Measurements from ENCODE around the gene RAD21L1. TPM values are rescaled to one million over a fixed set of nuclear protein-coding genes. Genes with fewer than 3 reads are reported as not detected.

The RAD21L1 gene
- total and polyA plus RNA-seq, 4 donors, result not detected

DNA sequence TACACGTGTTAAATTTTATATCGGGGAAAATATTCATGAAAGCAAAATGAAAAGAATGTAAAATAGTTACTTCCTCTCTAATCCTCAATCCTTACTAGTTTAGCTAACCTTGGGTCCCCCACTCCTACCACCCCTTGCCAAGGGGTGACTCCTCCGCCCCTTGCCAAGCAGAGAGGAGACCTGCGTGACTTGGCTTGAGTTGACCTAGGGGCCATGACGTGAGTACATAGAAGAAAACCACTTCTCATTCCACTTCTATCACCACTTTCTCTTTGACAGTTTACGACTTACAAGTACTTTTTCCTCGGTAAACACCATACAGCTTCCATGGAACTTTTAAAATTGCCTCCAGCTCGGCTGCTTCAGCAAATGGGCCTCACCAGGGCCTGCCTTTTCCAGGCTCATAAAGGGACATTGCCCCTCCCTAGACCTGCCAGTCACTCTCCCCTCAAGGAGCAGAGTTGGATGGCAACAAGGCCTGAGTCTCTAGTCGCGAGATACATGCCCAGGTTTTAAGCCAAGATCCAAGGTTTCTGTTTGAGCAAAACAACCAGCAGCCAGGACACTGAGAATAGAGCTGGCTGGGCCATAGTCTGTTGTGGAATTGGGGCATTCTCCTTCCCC, 73.2 kb downstream of the RAD21L1 start:
- DNase-seq, result no peak
- intact Hi-C loops (cut with DNase I), result no loop called here
- H3K27ac ChIP-seq (ENCODE audit: low read depth in 1 of 2, low read length in 2 of 2), result no peak overlapping the region
- H3K36me3 ChIP-seq (ENCODE audit: control insufficient read depth in 1 of 2, insufficient read depth in 2 of 2, low read length in 1 of 2), result no peaks in the 10 kb centered on the region
- no peak overlapping the region for H3K4me3 ChIP-seq (ENCODE audit: low read length in 2 of 2)
- H3K9me3 ChIP-seq (ENCODE audit: control insufficient read depth, low read length), result no peaks in the 10 kb centered on the region
- 79 to 84% methylated on average over 10 of the region's 10 CpGs for WGBS, 2 donors
- no peaks in the 10 kb centered on the region for H3K27me3 ChIP-seq (ENCODE audit: control insufficient read depth in 1 of 2, insufficient read depth in 2 of 2, low read length in 1 of 2)
- no peak for ATAC-seq (ENCODE audit: low FRiP score)
- no peaks in the 10 kb centered on the region for H3K4me1 ChIP-seq (ENCODE audit: control insufficient read depth in 1 of 2, insufficient read depth in 2 of 2, low read length in 2 of 2)

DNA sequence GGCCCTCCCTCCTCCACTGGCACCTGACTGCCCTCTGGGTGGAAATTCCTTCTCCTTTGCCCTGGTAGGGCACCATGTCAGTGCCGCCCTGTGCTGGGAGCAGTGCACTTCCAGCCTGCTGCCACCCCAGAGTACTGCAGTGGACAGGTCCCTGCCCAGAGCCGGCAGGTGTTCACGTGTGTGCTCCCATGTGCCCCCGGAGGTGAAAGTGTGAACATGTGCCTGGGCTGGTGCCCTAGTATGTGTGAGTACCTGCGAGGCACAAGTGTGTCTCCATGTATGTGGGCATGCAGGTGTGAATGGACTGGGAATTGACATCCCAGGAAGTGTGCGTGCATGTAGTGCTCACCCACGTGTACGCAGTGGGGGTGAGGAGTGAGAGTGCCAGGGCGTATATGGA, 73.7 kb downstream of the RAD21L1 start:
- Histone ChIP-seq H3K27ac (ENCODE audit: low read depth in 1 of 2, low read length in 2 of 2) (no peak overlapping the region), H3K4me3 (ENCODE audit: low read length in 2 of 2) (no peak overlapping the region), H3K4me1 (ENCODE audit: control insufficient read depth in 1 of 2, insufficient read depth in 2 of 2, low read length in 2 of 2) (no peaks in the 10 kb centered on the region), H3K27me3 (ENCODE audit: control insufficient read depth in 1 of 2, insufficient read depth in 2 of 2, low read length in 1 of 2) (no peaks in the 10 kb centered on the region), H3K36me3 (ENCODE audit: control insufficient read depth in 1 of 2, insufficient read depth in 2 of 2, low read length in 1 of 2) (no peaks in the 10 kb centered on the region), H3K9me3 (ENCODE audit: control insufficient read depth, low read length) (no peaks in the 10 kb centered on the region)
- DNase-seq (peak in 1 of 2 donors; percentile 45), ATAC-seq (ENCODE audit: low FRiP score) (no peak)
- WGBS, 2 donors, result 76 to 81% methylated on average over 9 of the region's 9 CpGs
- intact Hi-C loops (cut with DNase I), result no loop called here

DNA sequence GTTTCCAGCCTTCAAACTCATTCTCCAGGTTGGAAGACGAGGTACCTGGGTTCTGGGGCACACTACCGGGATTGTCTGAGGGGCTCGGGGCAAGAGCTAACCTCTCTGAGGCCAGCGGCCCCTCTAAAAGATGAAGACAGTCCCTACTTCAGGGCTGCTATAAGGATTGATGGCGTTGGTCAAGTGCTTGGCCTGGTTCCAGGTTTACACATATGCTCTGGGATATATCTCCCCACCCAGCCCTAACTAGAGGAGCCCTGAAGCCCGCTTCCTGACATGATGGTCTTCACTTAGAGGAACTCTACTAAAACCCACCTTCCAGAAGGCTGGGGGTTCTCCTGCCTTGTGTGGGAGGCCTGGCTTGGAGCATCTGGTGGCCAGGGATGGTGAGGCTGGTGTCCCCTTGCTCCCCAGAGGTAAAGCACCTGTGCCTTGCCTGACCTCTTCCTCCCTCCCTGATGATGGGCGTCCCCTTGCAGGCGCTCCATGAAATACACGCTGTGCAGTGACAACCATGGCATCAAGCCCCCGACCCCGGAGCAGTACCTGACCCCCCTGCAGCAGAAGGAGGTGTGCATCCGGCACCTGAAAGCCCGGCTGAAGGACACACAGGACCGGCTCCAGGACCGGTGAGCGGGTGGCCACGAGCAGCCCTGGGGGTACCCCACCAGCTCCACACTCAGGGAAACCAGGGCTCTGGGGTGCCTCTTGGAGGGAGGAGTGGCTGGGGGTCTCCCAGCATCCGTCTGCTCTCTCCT, 74.4 kb downstream of the RAD21L1 start:
- peaks cover 0 to 3% of the 10 kb centered on the region in 2 donors for H3K36me3 ChIP-seq (ENCODE audit: control insufficient read depth in 1 of 2, insufficient read depth in 2 of 2, low read length in 1 of 2)
- DNase-seq (peak in 1 of 2 donors; percentile 74), ATAC-seq (ENCODE audit: low FRiP score) (no peak)
- H3K4me1 ChIP-seq (ENCODE audit: control insufficient read depth in 1 of 2, insufficient read depth in 2 of 2, low read length in 2 of 2), result no peaks in the 10 kb centered on the region
- WGBS, 2 donors, result 89 to 94% methylated on average over 18 of the region's 18 CpGs
- H3K4me3 ChIP-seq (ENCODE audit: low read length in 2 of 2), result no peak overlapping the region
- H3K27me3 ChIP-seq (ENCODE audit: control insufficient read depth in 1 of 2, insufficient read depth in 2 of 2, low read length in 1 of 2), result no peaks in the 10 kb centered on the region
- intact Hi-C loops (cut with DNase I), result no loop called here
- no peaks in the 10 kb centered on the region for H3K9me3 ChIP-seq (ENCODE audit: control insufficient read depth, low read length)
- no peak overlapping the region for H3K27ac ChIP-seq (ENCODE audit: low read depth in 1 of 2, low read length in 2 of 2)

DNA sequence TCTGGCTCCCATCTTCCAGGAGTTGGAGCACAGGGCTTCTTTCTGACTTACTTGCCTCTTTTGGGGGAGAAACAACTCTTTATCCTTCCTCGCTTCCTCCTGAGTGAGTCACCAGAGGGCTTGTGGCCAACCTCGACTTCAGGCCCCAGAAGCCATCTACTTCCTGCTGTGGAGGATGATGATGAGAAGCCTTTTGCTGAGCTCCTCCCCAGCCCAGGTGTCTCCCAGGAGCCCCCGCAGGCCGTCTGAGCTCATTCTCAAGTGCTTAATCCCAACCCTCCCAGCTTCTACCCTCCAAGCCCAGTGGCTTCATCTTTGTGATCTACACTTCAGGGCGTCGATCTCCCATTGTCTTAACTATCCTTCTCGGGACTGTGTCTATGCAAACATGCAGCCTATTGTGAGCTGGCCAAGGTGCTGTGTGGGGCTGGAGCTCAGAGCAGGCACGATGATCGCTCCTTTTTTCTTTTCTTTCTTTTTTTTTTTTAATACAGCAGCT, 75.2 kb downstream of the RAD21L1 start:
- Histone ChIP-seq H3K27ac (ENCODE audit: low read depth in 1 of 2, low read length in 2 of 2) (no peak overlapping the region), H3K36me3 (ENCODE audit: control insufficient read depth in 1 of 2, insufficient read depth in 2 of 2, low read length in 1 of 2) (peaks cover 0 to 4% of the 10 kb centered on the region in 2 donors), H3K27me3 (ENCODE audit: control insufficient read depth in 1 of 2, insufficient read depth in 2 of 2, low read length in 1 of 2) (no peaks in the 10 kb centered on the region), H3K4me3 (ENCODE audit: low read length in 2 of 2) (no peak overlapping the region), H3K9me3 (ENCODE audit: control insufficient read depth, low read length) (no peaks in the 10 kb centered on the region), H3K4me1 (ENCODE audit: control insufficient read depth in 1 of 2, insufficient read depth in 2 of 2, low read length in 2 of 2) (no peaks in the 10 kb centered on the region)
- 77% methylated on average over 9 of the region's 9 CpGs for WGBS, 2 donors
- intact Hi-C loops (cut with DNase I), result no loop called here
- no peak for DNase-seq
- ATAC-seq (ENCODE audit: low FRiP score), result no peak

DNA sequence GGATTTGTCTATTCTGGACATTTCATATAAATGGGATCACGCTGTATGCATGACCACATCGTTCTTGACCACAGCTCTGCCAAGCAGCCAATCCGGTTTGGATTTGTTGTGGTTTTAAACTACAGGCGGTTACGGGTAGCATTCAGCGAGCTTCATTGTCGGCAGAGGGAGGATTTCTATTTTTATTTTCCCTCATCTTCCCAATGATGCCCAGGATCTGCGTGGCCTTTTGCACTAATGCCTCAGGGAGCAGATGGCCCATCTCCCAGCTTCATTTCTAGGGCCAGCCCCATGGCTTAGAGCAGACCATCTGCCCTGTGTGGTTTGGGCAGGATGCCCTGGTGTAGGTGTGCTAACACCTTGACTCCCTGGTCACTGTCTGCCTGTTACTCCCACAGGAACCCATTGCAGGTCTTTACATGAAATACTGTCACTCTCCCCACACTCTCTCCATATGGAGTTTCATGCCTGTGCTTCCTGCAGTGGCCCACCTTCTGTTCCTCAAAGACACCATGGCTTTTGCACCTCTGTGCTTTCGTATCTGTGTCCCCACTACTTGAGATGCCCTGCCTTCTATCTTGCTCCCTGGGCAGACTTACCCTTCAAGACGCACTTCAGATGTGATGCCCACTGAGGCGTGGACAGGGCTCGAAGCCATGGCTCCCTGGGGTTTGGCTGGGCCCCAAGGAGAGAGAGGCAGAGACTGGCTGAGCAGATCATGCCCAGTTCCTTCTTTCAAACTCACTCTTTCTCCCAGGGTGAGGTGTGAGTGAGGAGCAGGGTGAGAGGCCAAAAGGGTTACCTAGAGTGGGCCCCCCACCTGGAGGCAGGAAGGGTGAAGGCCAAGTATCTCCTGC, 77.1 kb downstream of the RAD21L1 start:
- H3K9me3 ChIP-seq (ENCODE audit: control insufficient read depth, low read length), result no peaks in the 10 kb centered on the region
- WGBS, 2 donors, result 78 to 83% methylated on average over 12 of the region's 12 CpGs
- H3K4me1 ChIP-seq (ENCODE audit: control insufficient read depth in 1 of 2, insufficient read depth in 2 of 2, low read length in 2 of 2), result no peaks in the 10 kb centered on the region
- H3K36me3 ChIP-seq (ENCODE audit: control insufficient read depth in 1 of 2, insufficient read depth in 2 of 2, low read length in 1 of 2), result peaks cover 0 to 4% of the 10 kb centered on the region in 2 donors
- DNase-seq, result peak in 1 of 2 donors; percentile 43
- no peak for ATAC-seq (ENCODE audit: low FRiP score)
- no peak overlapping the region for H3K4me3 ChIP-seq (ENCODE audit: low read length in 2 of 2)
- no peak overlapping the region for H3K27ac ChIP-seq (ENCODE audit: low read depth in 1 of 2, low read length in 2 of 2)
- intact Hi-C loops (cut with DNase I), result no loop called here
- H3K27me3 ChIP-seq (ENCODE audit: control insufficient read depth in 1 of 2, insufficient read depth in 2 of 2, low read length in 1 of 2), result no peaks in the 10 kb centered on the region

DNA sequence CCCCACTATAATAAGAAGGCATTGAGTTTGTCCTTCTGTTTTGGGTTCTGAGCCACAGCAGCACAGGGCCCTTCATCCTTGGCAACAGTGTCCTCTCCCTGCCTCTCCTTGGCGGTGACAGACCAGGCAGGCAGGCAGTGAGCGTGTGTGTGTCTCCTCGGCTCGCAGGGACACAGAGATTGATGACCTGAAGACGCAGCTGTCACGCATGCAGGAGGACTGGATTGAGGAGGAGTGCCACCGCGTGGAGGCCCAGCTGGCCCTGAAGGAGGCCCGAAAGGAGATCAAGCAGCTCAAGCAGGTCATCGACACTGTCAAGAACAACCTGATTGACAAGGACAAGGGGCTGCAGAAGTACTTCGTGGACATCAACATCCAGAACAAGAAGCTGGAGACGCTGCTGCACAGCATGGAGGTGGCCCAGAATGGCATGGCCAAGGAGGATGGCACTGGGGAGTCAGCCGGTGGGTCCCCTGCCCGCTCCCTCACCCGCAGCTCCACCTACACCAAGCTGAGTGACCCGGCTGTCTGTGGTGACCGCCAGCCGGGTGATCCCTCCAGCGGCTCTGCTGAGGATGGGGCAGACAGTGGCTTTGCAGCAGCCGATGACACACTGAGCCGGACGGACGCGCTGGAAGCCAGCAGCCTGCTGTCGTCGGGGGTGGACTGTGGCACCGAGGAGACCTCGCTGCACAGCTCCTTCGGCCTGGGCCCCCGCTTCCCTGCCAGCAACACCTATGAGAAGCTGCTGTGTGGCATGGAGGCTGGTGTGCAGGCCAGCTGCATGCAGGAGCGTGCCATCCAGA, 79.1 kb downstream of the RAD21L1 start:
- Histone ChIP-seq H3K27ac (ENCODE audit: low read depth in 1 of 2, low read length in 2 of 2) (no peak overlapping the region), H3K27me3 (ENCODE audit: control insufficient read depth in 1 of 2, insufficient read depth in 2 of 2, low read length in 1 of 2) (no peaks in the 10 kb centered on the region), H3K4me3 (ENCODE audit: low read length in 2 of 2) (no peak overlapping the region), H3K36me3 (ENCODE audit: control insufficient read depth in 1 of 2, insufficient read depth in 2 of 2, low read length in 1 of 2) (peaks cover 0 to 4% of the 10 kb centered on the region in 2 donors), H3K4me1 (ENCODE audit: control insufficient read depth in 1 of 2, insufficient read depth in 2 of 2, low read length in 2 of 2) (no peaks in the 10 kb centered on the region), H3K9me3 (ENCODE audit: control insufficient read depth, low read length) (no peaks in the 10 kb centered on the region)
- 78 to 80% methylated on average over 31 of the region's 31 CpGs for WGBS, 2 donors
- intact Hi-C loops (cut with DNase I), result no loop called here
- peak in 1 of 2 donors; percentile 63 for DNase-seq
- ATAC-seq (ENCODE audit: low FRiP score), result no peak

All from aorta (tissue), 5 donors.